Suppressor macrophage (primary cell): ENCODE data around the gene BSCL2.
A peak's percentile ranks its signal among the peaks of the same experiment; 100 is the strongest.
"Not testable (repeated sequence)": the region's sequence is repeated elsewhere in the genome, so short reads cannot be mapped to it uniquely, and the experiment has no call there.

Source experiments
- DNase-seq, 4 experiments: peaks; one replicate each; pipeline ENCODE4 v3.0.0-alpha.2; 2020 to 2022

The BSCL2 gene

DNA sequence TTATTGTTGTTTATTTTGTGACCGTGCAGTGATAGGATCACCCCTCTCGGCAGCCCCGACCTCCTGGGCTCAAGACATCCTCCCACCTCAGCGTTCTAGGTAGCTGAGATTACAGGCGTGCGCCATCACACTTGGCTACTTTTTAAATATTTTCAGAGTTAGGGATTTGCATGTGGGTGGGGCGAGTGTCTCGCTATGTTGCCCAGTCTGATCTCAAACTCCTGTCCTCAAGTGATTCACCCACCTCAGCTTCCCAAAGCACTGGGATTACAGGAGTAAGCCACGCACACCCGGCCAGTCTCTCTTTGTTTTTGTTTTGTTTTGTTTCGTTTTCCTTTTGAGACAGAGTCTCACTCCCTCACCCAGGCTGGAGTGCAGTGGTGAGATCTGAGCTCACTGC, 52.9 kb downstream of the BSCL2 start:
- DNase-seq, result no peak

DNA sequence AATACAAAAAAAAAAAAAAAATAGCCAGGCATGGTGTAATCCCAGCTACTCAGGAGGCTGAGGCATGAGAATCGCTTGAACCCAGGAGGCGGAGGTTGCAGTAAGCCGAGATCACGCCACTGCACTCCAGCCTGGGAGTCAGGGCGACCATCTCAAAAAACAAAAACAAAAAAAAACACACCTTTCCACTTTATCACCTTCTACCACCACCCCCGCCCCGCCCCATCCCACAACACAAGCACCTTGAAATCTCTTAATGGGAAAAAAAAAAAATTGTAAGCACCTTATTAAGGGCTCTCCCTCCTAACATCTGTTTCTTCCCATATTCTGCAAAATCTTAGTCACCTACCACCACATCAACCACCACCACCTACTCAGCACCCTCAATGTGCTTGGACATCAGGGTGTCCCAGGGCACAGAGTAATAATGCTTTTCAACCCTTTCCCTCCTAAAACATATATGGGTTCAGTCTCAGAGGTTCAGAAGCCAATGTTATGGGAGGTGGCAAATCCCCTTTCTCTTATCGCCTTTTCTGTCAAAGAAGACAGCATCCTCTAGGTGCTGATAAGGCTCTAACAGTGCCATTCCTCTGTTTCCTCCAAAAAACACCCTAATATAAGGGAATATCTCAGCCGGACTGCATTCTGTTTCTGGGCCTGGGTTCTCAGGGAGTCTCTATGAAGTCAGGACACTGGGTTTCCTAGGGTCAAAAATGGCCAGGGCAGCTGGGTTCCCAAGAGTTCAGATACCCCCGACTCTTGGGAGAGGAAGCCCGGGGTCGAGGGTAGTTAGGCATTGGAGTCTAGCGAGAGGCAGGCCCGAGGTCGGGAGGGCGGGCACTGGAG, 54.8 kb downstream of the BSCL2 start:
- DNase-seq, result no peak

DNA sequence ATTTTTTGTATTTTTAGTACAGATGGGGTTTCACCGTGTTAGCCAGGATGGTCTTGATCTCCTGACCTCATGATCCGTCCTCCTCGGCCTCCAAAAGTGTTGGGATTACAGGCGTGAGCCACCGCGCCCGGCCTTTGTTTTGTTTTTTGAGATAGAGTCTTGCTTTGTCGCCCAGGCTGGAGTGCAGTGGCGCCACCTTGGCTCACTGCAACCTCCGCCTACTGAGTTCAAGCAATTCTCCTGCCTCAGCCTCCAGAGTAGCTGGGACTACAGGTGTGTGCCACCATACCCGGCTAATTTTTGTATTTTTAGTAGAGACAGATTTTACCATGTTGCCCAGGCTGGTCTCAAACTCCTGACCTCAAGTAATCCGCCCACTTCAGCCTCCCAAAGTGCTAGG, 56.9 kb downstream of the BSCL2 start:
- DNase-seq, result not testable (repeated sequence)

DNA sequence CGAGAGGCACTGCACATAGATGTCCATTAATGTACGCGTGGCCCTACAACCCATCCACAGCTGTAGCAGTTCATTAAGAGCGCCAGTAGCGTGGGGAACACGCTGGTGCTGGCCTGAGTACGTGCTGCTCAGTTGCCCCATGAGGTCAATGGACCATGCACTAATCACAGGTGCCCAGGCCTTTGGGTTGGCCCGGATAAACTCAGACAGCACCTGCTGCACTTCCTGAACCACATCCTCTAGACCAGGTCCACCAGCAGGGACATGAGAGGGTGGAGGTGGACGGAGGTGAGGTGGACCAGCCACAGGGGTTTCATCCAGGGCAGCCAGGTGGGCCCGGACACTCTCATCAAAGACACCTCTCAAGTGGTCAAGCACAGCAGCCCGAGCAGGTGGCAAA, 57.7 kb downstream of the BSCL2 start:
- DNase-seq, result no peak

DNA sequence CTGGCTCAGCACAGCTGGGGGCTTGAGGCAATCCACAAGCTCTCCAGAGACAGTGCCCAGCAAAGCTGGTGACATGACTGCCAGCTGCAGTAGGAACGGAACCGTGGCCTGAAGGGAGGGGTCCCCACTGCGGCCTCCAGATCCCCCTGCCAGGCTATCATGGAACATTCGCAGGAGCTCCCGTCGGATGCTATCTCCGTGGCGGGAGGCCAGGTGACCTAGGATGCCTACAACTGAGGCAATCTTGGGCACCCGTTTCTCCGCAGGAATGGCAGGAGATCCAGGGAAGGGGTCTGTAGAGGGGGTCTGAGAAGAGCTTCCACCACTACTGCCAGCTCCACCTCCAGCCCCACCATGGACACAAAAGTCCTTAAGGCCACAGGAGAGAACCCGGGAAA, 58.3 kb downstream of the BSCL2 start:
- no peak for DNase-seq

DNA sequence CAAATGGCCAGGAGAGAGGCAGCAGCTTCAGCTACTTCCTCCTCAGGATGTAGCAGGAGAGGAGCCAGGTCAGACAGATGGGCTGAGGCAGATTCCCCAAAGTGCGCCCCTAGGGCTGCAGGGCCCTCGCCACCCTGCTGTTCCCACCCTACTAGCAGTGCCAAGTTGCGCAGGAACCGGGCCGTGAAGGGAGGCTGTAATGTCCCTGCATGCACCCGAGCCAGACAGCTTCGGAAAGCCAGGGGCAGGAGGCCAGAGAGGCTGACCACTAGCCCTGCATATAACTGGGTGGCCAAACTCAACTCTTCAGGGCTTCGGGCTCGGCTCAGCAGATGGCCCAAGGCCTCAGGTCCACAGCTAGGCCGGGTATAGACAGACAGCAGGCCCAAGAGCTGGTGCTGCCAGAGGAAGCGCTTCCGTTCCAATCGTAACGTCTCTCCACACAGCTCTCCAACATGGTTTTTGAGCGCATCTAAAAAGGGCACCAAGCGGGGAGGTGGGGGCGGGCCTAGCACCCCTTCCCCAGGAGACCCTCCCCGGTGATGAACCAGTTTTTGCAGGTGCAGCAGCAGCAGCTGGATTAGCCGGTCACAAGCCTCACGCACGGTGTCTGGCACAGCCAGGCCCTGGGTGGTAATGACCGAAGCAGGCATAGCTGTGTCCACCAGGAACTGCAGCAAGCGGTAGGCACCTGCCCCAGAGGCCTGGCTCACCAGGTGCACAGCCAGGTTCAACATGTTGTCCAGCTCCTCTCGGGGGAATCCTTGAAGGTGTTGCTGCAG, 58.8 kb downstream of the BSCL2 start:
- no peak for DNase-seq

DNA sequence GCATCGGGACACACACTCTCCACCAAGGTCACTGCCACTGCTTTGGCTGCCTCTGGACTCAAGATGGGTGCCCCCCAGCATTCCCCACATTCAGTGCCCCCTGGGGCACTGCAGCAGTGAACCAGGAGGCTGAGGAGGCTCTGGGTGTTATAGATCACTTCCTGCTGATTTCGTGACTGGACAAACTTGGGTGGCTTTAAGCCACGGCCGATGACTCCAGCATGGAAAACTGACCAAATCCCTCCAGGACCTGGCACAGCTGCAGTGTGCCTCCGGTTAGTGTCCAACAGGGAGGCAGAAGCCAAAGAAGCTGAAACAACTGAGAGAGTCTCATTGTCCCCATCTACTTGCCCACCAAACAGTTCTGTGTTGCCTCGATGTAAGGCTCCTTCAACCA, 59.6 kb downstream of the BSCL2 start:
- no peak for DNase-seq

DNA sequence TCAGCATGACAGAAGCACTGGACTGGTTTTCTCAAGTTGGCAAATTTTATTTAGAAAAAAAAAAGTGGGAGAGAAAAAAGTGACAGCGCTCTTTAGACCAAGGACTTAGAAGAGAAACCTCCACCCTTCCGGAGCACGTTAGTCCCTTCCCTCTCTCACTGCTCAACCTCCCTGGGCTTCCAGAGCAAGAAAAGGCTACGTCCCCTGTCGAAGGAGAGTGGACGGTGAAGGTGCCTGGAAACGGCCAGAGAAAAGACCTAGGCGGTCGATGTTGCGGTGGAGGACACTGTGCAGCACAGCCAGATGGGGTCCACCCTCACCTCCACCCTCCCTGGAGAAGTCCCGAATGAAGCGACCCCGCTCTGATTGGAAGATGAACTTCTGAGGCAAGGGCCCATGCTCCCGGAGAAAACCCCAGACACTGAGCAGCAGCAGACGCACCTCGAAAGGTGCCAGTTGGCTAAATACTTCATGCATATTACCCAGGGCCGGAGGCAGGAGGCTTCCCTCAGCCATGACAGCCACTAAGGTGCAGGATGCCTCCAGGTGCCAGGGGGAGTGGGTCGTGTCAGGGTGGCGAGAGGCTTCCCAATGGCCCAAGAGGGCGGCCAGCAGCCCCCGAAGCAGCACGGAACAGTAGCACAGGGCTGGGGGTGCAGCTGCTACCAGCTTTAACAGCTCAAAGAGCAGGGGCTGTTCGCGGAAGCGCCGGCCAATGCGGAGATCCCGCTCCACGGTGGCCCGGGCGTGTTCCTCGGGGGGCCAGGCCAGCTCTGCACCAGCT, 60.2 kb downstream of the BSCL2 start:
- no peak for DNase-seq

DNA sequence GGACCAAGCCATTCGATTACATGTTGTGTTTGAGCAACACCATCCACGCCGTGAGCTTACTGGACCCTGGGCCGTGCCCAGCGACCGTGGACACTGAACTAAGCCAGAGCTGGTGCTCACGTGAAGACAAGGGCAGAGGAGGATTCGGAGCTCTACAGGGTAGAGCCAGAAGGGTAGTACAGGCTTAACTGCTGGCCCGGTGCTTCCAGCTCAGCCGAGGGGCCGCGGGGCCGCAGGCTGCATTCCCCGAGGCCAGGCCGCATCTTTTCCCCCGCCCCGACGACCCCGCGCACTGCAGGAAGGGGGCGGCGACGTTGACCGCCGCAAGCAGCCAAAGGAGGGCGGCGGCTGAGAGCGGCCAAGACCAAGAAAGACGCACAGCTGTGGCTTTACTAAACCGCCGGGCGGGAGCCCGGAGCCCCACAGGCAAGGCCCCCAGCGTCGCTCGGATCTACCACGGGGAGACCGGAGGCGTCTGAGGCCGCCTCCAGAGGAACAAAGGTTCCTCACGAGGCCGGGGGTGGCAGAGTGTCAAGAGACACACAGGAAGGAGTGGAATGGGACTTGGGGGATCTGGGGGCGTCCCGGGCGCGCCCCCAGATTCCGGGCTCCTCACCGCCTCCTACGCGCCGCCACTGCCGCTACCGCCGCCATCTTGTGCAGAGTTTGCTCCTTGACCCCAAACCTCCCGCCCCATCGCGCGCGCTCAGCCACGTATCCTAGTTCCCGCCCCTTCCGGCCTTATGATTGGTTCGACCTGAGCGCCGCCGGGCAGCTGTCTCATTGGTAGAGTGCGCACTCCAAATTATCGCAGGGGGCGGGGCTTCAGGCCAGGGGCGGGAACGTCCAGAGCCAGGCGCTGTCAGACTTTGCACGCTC, 61.0 kb downstream of the BSCL2 start, which contains the start of gene GANAB:
Gene GANAB (minus strand): TSS at position 668 of the 879 bp plus-strand sequence. CDS start 14 bp downstream, at position 654.
- peak; percentile 99 to 100 (median 99) for DNase-seq

DNA sequence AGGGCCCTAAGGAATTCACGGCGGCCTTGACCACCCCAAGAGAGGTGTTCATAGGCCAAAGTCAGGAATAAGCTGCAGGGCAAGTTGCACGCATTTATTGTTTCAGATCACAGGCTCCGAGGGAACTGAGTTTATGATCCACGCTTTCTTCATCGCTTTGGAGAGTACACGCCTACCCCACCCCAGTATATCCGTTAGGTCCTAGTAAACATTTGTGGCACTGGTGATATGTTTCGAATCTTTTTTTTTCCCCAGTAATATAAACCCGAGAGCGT, 61.6 kb downstream of the BSCL2 start:
- no peak for DNase-seq

DNA sequence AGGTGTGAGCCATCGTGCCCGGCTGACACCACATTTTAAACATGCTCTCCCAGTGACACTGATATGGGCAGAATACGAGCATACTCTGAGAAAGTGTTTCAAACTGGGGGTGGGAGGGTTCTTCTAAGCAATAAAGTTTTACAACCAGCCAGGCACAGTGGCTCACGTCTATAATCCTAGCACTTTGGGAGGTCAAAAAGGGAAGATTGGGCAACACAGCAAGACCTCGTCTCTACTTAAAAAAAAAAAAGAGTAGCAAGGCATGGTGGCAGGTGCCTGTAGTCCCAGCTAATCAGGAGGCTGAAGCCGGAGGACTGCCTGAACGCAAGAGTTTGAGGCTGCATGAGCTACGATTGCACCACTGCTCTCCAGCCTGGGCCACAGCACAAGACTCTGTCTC, 63.0 kb downstream of the BSCL2 start:
- no peak for DNase-seq
